Spleen (tissue), 11 donors: ENCODE results near the gene PACSIN3. TPM values are rescaled to one million over a fixed set of nuclear protein-coding genes. Genes with fewer than 3 reads are reported as not detected.

Experiments used
- DNase-seq: peaks from one replicate; pipeline ENCODE4 v3.0.0-alpha.2; 2020
- H3K27ac ChIP-seq, 8 donors: fragments of 200-600 bp; sonication (generic) in 7 of 8; 1 replicate in 4 of 8; 2 replicates in 4 of 8; pipeline versions ENCODE4 v1.5.0 to v1.8.0; 2016 to 2021; ENCODE audit warnings: inconsistent platforms in 4 of 8, mild to moderate bottlenecking in 4 of 8, moderate library complexity in 1 of 8
- H3K27me3 ChIP-seq, 7 donors: fragments of 200-600 bp; sonication (generic) in 6 of 7; replicated peaks in 1 of 7; 1 replicate in 4 of 7; 2 replicates in 3 of 7; pipeline versions ENCODE4 v1.5.0 to v1.8.0; 2016 to 2021; ENCODE audit warnings: inconsistent platforms in 3 of 7, mild to moderate bottlenecking in 1 of 7
- H3K36me3 ChIP-seq, 6 donors: fragments of 200-600 bp; sonication (generic) in 5 of 6; 1 replicate in 4 of 6; 2 replicates in 2 of 6; pipeline versions ENCODE4 v1.5.0 to v1.8.0; 2016 to 2021; ENCODE audit warnings: inconsistent platforms in 2 of 6
- H3K4me1 ChIP-seq, 6 donors: fragments of 200-600 bp; sonication (generic) in 5 of 6; 1 replicate in 3 of 6; 2 replicates in 3 of 6; pipeline versions ENCODE4 v1.5.0 to v1.8.0; 2016 to 2021; ENCODE audit warnings: inconsistent platforms in 3 of 6
- H3K4me3 ChIP-seq, 8 donors: fragments of 200-600 bp; sonication (generic) in 7 of 8; 1 replicate in 4 of 8; 2 replicates in 4 of 8; pipeline versions ENCODE4 v1.5.0 to v1.8.0; 2016 to 2021; ENCODE audit warnings: inconsistent platforms in 4 of 8, mild to moderate bottlenecking in 4 of 8, moderate library complexity in 2 of 8
- H3K9me3 ChIP-seq, 8 donors: fragments of 200-600 bp; sonication (generic) in 7 of 8; 1 replicate in 4 of 8; 2 replicates in 4 of 8; pipeline versions ENCODE4 v1.5.0 to v1.8.0; 2016 to 2021; ENCODE audit warnings: inconsistent platforms in 4 of 8
- POLR2A ChIP-seq, 3 donors: fragments of 450-650 bp; IDR thresholded peaks; one replicate each; pipeline ENCODE4 v1.5.1; 2017; ENCODE audit warnings: antibody characterized with exemption in 3 of 3, mild to moderate bottlenecking in 1 of 3
- POLR2AphosphoS5 ChIP-seq, 3 donors: sonication (generic); formaldehyde crosslinking; IDR thresholded peaks; one replicate each; pipeline ENCODE4 v1.5.1; 2017; ENCODE audit warnings: antibody characterized with exemption in 3 of 3
- WGBS, 5 donors: extraction: QIAGEN DNeasy Blood & Tissue Kit in 3 of 5; methylation state at CpG; one replicate each; pipeline versions ENCODE4 v1.1.5 to v1.1.7; 2013 to 2018; 5-methylcytosine and 5-hydroxymethylcytosine counted together
- intact Hi-C: fragments of 100-400 bp; cut with DNase I; formaldehyde crosslinking; loops from one replicate; pipeline ENCODE4 v1.15.0; 2023; ENCODE audit warnings: low total_unique reads
- polyA plus RNA-seq, 3 donors: library from polyadenylated mRNA; stranded (reverse); fragments of 200-250 nt; gene quantifications; one replicate each; pipeline ENCODE4 v1.2.1, GENCODE V29; 2013
- total RNA-seq, 7 donors: library from RNA; depleted of rRNA in 3 of 7; stranded (reverse); fragments of >200 nt in 3 of 7; fragmentation: NEBNext Ultra II Directional in 4 of 7; extraction: Animal tissue kit (Norgen Biotek cat#: 25700) in 4 of 7; gene quantifications; one replicate each; pipeline versions ENCODE4 v1.1.0 to v1.2.1, GENCODE V29; 2016 to 2021
- TF ChIP-seq, protein P1 (sequence below), 11 experiments: fragments of 200-600 bp in 7 of 11; fragments of 450-650 bp in 4 of 11; sonication (generic) in 4 of 11; IDR thresholded peaks in 8 of 11; conservative IDR thresholded peaks in 3 of 11; 1 replicate in 7 of 11; 2 replicates in 4 of 11; pipeline versions ENCODE4 v1.4.0 to v1.8.0; 2016 to 2021; ENCODE audit warnings: antibody characterized with exemption in 11 of 11, inconsistent platforms in 4 of 11, mild to moderate bottlenecking in 1 of 11
- donor health status: healthy with polysubstance abuse.
- donor health status: DM: no; HTN: no; CAD: no; lungs with moderate emphysema.
- donor health status: DM: no; HTN: no; CAD: no.
- donor health status: Bipolar disorder and iron deficiency.
- donor health status: healthy.
- donor health status: DM: no; HTN: no; CAD: no.
- donor health status: DM: yes; HTN: yes; CAD: no.

The PACSIN3 gene
- total and polyA plus RNA-seq, 10 donors: 1.2 to 13.0 (median 3.1) TPM

DNA sequence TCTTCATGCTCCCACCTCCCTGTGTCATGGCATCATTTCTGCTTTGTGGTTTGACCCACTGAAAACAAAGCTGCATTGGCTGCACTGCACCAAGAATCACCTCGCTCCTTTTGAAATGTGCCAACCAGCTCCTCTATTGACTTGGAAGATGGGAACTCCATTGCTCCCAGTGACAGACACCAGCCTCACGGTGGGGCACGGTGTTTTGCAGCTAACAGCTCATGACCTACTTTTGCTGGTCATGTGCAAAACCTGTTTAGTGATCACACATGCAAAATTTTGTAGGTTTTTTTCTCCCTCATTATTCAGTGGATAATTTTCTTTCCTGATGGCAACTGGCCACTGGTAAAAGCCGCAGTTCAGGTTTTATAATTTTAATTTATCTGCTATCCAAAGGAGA is 46.4 kb downstream of the PACSIN3 start:
- H3K36me3 ChIP-seq: peaks cover 0 to 27% (median 10%) of the 10 kb centered on the region in 6 donors

DNA sequence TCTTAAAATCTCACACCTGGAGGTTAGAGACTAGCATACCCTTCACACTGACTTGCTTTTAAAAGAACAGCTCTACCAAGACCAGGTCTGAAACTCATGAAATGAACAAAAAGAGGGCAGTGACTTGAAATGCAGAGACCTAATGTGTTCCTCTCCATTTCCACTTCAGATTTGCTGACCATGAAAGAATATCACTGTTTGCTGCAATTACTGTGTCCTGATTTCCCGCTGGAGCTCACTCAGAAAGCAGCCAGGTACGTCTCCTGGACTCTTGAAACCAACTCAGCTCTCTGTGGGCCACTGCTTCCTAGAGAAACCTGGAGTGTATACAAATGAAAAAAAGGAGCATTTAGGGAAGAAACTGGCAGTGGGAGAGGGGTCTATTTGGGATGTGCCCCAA is 48.8 kb downstream of the PACSIN3 start:
- H3K27ac ChIP-seq: no peak overlapping the region
- no peak for DNase-seq
- H3K9me3 ChIP-seq: no peaks in the 10 kb centered on the region
- intact Hi-C loops: no loop called here
- H3K4me3 ChIP-seq: no peak overlapping the region
- WGBS, 5 donors: 93 to 100% (median 95%) methylated on average over 2 of the region's 2 CpGs
- H3K4me1 ChIP-seq: no peaks in the 10 kb centered on the region
- H3K27me3 ChIP-seq: no peaks in the 10 kb centered on the region
- TF ChIP-seq POLR2A (IDR thresholded peaks at IDR 0.05): no peak
- no peak for TF ChIP-seq POLR2AphosphoS5 (IDR thresholded peaks at IDR 0.05)
- H3K36me3 ChIP-seq: peaks cover 0 to 27% (median 10%) of the 10 kb centered on the region in 6 donors

More for the DNA sequence above, 46.4 kb downstream of the PACSIN3 start:
- Histone ChIP-seq H3K4me1 (no peaks in the 10 kb centered on the region), H3K27me3 (no peaks in the 10 kb centered on the region), H3K27ac (no peak overlapping the region), H3K4me3 (no peak overlapping the region), H3K9me3 (no peaks in the 10 kb centered on the region)
- intact Hi-C loops: no loop called here
- 90 to 96% (median 91%) methylated on average over 4 of the region's 4 CpGs for WGBS, 5 donors
- DNase-seq: no peak
- TF ChIP-seq POLR2AphosphoS5 (IDR thresholded peaks at IDR 0.05) (no peak), POLR2A (IDR thresholded peaks at IDR 0.05) (no peak)
- TF ChIP-seq, protein P1, sequence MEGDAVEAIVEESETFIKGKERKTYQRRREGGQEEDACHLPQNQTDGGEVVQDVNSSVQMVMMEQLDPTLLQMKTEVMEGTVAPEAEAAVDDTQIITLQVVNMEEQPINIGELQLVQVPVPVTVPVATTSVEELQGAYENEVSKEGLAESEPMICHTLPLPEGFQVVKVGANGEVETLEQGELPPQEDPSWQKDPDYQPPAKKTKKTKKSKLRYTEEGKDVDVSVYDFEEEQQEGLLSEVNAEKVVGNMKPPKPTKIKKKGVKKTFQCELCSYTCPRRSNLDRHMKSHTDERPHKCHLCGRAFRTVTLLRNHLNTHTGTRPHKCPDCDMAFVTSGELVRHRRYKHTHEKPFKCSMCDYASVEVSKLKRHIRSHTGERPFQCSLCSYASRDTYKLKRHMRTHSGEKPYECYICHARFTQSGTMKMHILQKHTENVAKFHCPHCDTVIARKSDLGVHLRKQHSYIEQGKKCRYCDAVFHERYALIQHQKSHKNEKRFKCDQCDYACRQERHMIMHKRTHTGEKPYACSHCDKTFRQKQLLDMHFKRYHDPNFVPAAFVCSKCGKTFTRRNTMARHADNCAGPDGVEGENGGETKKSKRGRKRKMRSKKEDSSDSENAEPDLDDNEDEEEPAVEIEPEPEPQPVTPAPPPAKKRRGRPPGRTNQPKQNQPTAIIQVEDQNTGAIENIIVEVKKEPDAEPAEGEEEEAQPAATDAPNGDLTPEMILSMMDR (IDR thresholded peaks at IDR 0.05 in 8 of 11, conservative IDR thresholded peaks at IDR 0.05 in 3 of 11): no peak

DNA sequence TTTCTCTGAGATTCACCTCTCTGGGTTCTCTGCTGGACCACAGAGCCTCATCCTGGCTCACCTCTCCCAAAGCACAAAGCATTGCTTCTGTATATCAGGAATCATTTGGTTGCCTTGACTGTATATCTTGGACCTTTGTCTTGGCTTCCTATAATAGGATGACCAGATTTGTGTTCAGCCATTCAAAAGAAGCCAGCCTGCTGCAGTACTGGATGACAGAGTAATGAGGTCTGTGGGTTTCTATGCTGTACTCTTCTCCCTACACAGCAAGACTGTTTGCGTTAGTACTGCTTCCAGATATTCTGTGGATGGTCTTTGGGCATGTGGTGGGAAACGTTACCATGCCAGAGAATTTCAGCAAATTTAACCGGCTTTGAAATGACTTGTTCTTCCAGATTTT is 49.3 kb downstream of the PACSIN3 start:
- H3K27me3 ChIP-seq: no peaks in the 10 kb centered on the region
- H3K9me3 ChIP-seq: no peaks in the 10 kb centered on the region
- intact Hi-C loops: no loop called here
- 92 to 95% (median 94%) methylated on average over 3 of the region's 3 CpGs for WGBS, 5 donors
- H3K27ac ChIP-seq: no peak overlapping the region
- no peak for DNase-seq
- no peak overlapping the region for H3K4me3 ChIP-seq
- TF ChIP-seq POLR2AphosphoS5 (IDR thresholded peaks at IDR 0.05) (no peak), POLR2A (IDR thresholded peaks at IDR 0.05) (no peak)
- TF ChIP-seq, protein P1 (IDR thresholded peaks at IDR 0.05 in 8 of 11, conservative IDR thresholded peaks at IDR 0.05 in 3 of 11): no peak
- H3K4me1 ChIP-seq: no peaks in the 10 kb centered on the region
- peaks cover 0 to 27% (median 10%) of the 10 kb centered on the region in 6 donors for H3K36me3 ChIP-seq

DNA sequence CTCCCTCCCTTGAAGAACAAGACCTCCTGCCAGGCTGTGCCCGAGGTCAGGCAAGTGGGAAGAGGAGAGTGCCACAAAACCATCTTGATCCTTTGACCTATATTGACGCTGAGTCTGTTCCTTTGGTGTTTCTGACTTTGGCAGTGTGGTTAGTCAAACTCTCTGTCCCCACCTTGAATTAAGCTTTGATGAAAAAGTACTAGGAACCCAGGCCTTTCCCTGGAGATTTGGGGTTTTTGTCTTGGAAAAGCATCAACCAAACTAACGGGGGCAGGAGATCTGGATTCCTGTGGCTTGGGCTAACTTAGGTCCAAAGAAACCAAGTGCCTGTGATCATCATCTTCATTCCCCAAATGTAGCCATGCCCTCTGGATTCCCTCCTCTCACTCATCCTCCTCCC is 49.9 kb downstream of the PACSIN3 start:
- Histone ChIP-seq H3K36me3 (peaks cover 0 to 27% (median 10%) of the 10 kb centered on the region in 6 donors), H3K9me3 (no peaks in the 10 kb centered on the region), H3K4me3 (no peak overlapping the region), H3K4me1 (no peaks in the 10 kb centered on the region), H3K27me3 (no peaks in the 10 kb centered on the region), H3K27ac (no peak overlapping the region)
- intact Hi-C loops: no loop called here
- DNase-seq: no peak
- TF ChIP-seq POLR2AphosphoS5 (IDR thresholded peaks at IDR 0.05): no peak
- TF ChIP-seq, protein P1 (IDR thresholded peaks at IDR 0.05 in 8 of 11, conservative IDR thresholded peaks at IDR 0.05 in 3 of 11): no peak
- 67 to 91% (median 81%) methylated on average over 3 of the region's 3 CpGs for WGBS, 5 donors

DNA sequence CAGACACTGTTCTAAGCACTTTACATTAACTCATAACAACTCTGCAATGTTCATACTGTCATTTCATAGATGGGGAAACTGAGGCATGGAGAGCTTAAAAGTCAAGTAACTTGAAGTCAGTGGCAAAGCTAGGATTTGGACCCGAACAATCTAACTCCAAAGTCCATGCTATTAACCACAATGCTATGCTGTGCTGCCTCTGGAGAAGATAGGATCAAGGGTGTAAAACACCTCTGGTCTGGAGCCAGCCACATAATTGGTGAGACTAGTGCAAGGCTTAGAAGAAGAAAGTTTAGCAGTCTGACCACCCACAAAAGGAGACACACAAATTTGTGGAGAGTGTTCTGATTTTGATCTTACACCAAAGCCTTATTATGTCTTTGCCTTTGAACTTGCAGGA is 53.3 kb downstream of the PACSIN3 start:
- TF ChIP-seq POLR2A (IDR thresholded peaks at IDR 0.05) (no peak), POLR2AphosphoS5 (IDR thresholded peaks at IDR 0.05) (no peak)
- TF ChIP-seq, protein P1 (IDR thresholded peaks at IDR 0.05 in 8 of 11, conservative IDR thresholded peaks at IDR 0.05 in 3 of 11): no peak
- 82 to 100% (median 88%) methylated on average over 1 of the region's 1 CpG for WGBS, 5 donors
- Histone ChIP-seq H3K4me1 (no peaks in the 10 kb centered on the region), H3K27ac (no peak overlapping the region), H3K4me3 (no peak overlapping the region), H3K36me3 (peaks cover 0 to 13% (median 8%) of the 10 kb centered on the region in 6 donors), H3K27me3 (no peaks in the 10 kb centered on the region), H3K9me3 (no peaks in the 10 kb centered on the region)
- intact Hi-C loops: no loop called here
- no peak for DNase-seq
